Middle frontal gyrus (tissue), 1 donor: Measurements from ENCODE around the gene SYNE3.

Source experiments
- DNase-seq: peaks from one replicate; pipeline ENCODE4 v3.0.0-alpha.2; 2015; ENCODE audit warnings: low spot score; ENCODE audit errors: extremely low spot score

The SYNE3 gene

DNA sequence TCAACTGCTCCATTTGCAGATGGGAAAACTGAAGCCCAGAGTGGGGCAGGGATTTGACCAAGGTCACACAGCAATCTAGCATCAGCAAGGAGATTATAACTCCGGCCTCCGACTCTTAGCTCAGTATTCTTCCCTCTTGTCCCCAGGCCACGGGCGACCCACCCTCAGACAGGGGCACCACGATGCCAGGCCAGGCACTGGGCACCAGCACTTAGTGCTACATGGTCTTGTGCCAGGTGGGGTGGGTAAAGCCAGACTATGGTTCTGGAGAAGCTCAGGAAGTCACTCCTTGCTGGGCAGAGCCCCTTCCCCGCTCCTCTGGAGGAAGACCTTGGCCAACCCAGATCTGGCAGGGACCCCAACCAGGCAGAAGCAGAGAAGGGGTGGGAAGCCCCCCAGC lies 41.5 kb downstream of the SYNE3 start:
- DNase-seq, result no peak

DNA sequence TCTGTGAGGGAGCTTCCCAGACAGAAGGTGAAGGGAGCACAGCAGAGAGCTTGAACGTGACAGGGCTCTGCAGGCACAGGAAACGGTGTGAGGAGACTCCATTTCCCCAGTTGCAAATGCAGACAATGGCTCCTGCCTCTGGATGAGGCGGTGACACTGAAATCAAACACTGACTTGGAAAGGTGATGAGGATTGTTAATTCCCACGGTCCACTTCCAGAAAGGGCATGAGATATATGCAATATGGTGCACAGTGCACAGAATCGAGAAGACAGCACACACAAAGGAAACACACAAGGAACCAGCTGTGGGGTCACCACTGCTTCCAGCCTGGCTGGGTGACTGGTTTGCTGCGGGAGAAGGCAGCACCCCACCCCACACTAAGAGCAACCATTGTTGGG lies 42.0 kb downstream of the SYNE3 start:
- DNase-seq, result no peak

DNA sequence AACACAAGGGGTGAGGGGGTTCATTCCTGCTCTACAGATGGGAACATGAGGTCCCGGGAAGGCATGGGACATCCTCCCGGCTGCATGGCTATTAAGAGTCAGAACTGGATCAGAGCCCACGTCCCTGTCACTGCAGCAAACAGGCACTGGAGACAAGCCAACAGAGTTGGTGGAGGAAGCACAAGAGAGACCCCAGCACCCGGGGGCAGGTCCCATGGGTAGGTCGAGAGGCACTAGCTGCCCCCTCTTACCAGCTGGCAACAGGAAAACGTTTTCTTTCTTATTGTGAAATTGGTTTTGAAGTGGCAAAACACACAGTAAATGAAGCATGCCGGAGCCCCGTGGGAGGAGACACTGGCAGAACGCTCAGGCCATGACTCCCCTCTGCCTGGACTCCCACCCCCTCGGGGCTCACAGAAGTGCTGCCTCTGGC lies 43.6 kb downstream of the SYNE3 start:
- no peak for DNase-seq

DNA sequence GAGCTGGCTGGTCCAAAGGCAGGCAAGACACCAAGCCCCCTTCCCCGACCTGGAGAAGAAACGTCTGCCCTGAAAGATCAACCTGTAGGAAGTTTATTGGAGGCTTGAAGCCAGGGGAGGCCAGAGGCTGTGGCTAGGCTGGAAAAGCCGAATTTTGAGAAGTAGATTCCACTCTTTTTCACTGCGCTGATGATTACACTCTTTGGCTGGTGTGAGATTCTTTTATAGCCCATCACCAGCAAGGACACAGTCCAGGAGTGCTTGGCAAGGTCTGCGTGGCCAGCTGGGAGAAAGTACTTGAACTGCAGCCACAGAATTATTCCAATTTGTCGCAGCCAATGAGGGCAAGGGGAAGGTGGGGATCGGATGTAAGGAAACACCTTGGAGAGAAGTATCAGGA lies 45.0 kb downstream of the SYNE3 start:
- no peak for DNase-seq

DNA sequence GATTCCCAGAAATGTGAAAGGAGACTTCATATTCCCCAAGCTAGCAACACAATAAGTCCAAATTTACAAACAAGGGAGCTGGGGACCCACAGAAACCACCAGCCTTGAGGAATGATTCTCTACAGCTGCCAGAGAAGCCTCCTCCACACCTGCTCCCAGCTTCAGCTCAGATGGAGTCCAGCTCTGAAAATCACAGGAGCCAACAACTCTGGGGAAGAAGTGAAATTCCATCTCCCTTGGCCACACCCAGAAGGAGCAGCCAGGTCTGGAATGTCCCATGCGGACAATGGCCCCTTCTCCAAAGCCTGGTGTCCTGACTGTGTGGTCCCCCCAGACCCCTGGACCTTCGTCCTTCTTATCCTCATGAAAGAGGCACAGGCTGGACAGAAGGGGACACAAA lies 45.4 kb downstream of the SYNE3 start:
- DNase-seq, result no peak

DNA sequence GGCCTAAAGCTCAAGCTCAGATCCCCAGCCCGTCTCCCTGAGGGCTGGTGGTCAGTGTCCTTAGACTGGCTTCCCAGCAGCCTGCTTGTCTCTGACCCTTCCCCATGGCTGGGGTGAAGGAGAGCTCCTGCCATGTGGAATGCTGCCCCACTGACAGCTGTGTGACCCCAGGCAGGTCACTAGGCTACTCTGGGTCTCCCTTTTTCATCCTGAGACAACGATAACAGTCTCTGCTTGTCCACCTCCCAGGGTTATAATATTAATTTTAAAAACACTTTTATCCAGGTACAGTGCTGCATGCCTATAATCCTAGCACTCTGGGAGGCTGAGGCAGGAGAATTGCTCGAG lies 47.3 kb downstream of the SYNE3 start:
- no peak for DNase-seq

DNA sequence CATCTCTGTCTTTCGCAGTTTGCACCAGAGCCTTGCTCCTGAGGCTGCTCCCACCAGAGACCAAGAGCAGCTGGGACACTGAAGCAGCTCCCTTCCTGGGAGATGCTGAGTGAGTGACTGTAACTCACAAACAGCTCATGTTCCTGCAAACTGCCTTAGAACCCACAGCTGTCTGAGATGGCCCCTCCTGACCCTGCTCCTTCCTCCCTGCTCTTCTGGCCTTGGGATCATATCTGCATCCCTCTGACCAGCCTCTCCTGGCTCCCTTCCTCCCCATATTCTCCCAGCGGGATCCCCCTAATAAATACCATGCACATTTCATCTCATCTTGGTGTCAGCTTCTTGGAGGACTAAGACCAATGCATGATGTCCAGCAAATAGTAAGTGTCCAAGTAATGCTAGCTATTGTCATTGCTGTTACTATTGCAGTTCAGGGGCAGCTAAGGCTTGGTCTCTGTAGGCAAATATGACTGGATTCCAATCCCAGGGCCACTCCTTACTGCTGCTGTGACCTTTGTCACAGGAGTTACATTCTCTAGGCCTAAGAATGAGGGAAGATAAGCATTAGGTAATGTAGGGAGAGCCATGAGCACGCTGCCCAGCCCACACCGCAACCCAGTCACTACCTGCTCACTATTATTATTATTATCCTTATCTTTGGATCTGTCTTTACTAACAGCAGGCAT lies 47.9 kb downstream of the SYNE3 start:
- no peak for DNase-seq

DNA sequence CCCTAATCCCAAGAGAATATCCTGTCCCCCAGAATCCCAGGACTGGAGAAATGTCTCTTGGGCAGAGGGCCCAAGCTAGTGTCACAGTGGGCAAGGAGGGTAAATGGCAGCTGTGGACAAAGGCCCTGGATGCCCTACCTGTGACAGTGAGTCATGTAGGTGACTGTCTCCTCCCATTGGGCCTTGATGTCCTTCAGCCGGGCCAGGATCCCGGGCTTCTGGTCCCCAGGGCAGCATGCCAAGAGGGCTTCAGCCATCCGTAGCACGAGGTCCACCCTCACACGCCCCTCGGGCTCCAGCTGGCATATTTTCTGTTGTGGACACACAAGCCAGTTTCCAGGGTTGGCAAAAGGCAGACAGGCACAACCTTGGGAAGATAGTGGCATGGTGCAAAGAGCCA lies 48.8 kb downstream of the SYNE3 start:
- DNase-seq, result no peak

DNA sequence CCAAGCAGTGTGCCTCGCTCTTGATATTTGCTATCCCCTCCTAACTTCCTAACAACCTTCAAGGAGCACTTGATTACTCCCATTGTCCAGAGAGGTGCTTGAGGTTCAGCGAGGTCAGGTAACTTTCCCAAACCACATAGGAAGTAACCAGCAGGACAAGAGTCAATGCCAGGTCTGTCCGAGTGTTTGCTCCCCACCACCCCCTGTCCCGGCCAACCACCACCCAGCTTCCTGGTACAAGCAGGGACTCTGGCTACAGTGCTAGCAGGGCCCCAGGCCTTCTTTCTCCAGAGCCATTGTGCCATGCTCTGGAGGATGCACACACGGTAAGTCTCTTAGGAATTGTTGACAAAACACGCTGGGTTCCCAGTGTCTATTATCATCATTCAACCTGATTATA lies 49.2 kb downstream of the SYNE3 start:
- no peak for DNase-seq
